K562 (cell line): ENCODE results near the gene SULT1A1. TPM values are rescaled to one million over a fixed set of nuclear protein-coding genes. Genes with fewer than 3 reads are reported as not detected.

ENCODE experiments used
- ARID4B ChIP-seq: sonication (generic); formaldehyde crosslinking; IDR thresholded peaks from 2 replicates; pipeline ENCODE4 v1.8.0; 2022; ENCODE audit warnings: mild to moderate bottlenecking, missing genetic modification reagents
- CEBPG ChIP-seq, 3 experiments: fragments of 200-800 bp in 1 of 3; sonication (Bioruptor generic) in 1 of 3; sonication (generic) in 1 of 3; formaldehyde crosslinking in 1 of 3; IDR thresholded peaks in 2 of 3; conservative IDR thresholded peaks in 1 of 3; 2 replicates each; pipeline versions ENCODE4 v1.6.1 to v1.8.0; 2016 to 2022; ENCODE audit warnings: missing compliant biosample characterization in 2 of 3, missing genetic modification characterization in 2 of 3, mild to moderate bottlenecking in 1 of 3, missing genetic modification reagents in 1 of 3
- CEBPZ ChIP-seq: fragments of 150-350 bp; IDR thresholded peaks from 2 replicates; pipeline ENCODE4 v1.6.1; 2014; ENCODE audit warnings: low read depth, mild to moderate bottlenecking, low read length, borderline replicate concordance
- DLX4 ChIP-seq: fragments of 250-450 bp; sonication (Bioruptor Pico); IDR thresholded peaks from 2 replicates; pipeline ENCODE4 v1.6.1; 2021; ENCODE audit warnings: mild to moderate bottlenecking
- MXD1 ChIP-seq: fragments of 250-450 bp; sonication (Bioruptor Pico); IDR thresholded peaks from 2 replicates; pipeline ENCODE4 v1.8.0; 2021; ENCODE audit warnings: borderline replicate concordance, mild to moderate bottlenecking, moderate library complexity; ENCODE audit not compliant: poor library complexity, severe bottlenecking
- ZFP30 ChIP-seq: fragments of 250-450 bp; sonication (Bioruptor Pico); IDR thresholded peaks from 2 replicates; pipeline ENCODE4 v1.8.0; 2022; ENCODE audit warnings: moderate library complexity, mild to moderate bottlenecking, inconsistent platforms, borderline replicate concordance
- polyA plus RNA-seq, 8 experiments: library from polyadenylated mRNA; depleted of rRNA in 4 of 8; stranded (reverse) in 5 of 8; unstranded in 3 of 8; fragments of >200 nt; fragmentation: Nextera tagmentation in 2 of 8; fragmentation: Illumina TruSeq in 1 of 8; extraction: Ambion mirVana in 2 of 8; extraction: Trizol in 1 of 8; gene quantifications; 2 replicates each; pipeline versions ENCODE4 v1.2.1 to v1.2.3, GENCODE V29; 2011 to 2014; ENCODE audit warnings: inconsistent platforms in 1 of 8, missing spikeins in 1 of 8
- total RNA-seq, 7 experiments: library from RNA; depleted of rRNA in 6 of 7; stranded (reverse); fragments of >200 nt in 6 of 7; fragmentation: Illumina TruSeq in 2 of 7; extraction: Trizol in 2 of 7; gene quantifications; 2 replicates each; pipeline versions ENCODE4 v1.2.1 to v1.2.3, GENCODE V29; 2011 to 2021; ENCODE audit warnings: low replicate concordance in 1 of 7

SULT1A1 gene
- total and polyA plus RNA-seq, 9 of the 15 experiments (the other 6 are each of a cell fraction or from before 2014, with no cell fraction given) = 3.4 to 30.1 (median 16.6) TPM

- no peak for TF ChIP-seq CEBPZ
- TF ChIP-seq ARID4B (CRISPR knock-in tag) = no peak
- TF ChIP-seq ZFP30 (CRISPR knock-in tag) = no peak
- no peak for TF ChIP-seq MXD1 (CRISPR knock-in tag)
- TF ChIP-seq DLX4 (CRISPR knock-in tag) = no peak
- no peak for TF ChIP-seq CEBPG (CRISPR knock-in tag; IDR thresholded peaks at IDR 0.05)
- TF ChIP-seq CEBPG (tag; conservative IDR thresholded peaks at IDR 0.05 in 1 of 2, IDR thresholded peaks at IDR 0.05 in 1 of 2) = no peak
Observed at GRCh38 chr16:28609631-28610594, at the start of gene SULT1A1 (continued).
